IPS-15b (cell line): ENCODE results near the gene CLN3.
"Not testable (repeated sequence)": the region's sequence is repeated elsewhere in the genome, so short reads cannot be mapped to it uniquely, and the experiment has no call there.

ENCODE experiments used
- H3K27me3 ChIP-seq: one replicate; pipeline ENCODE4 v1.6.1; 2013; ENCODE audit warnings: low read length; ENCODE audit not compliant: control insufficient read depth, insufficient read depth
- H3K36me3 ChIP-seq: one replicate; pipeline ENCODE4 v1.6.1; 2013; ENCODE audit warnings: low read length; ENCODE audit not compliant: control insufficient read depth, insufficient read depth
- H3K4me1 ChIP-seq: one replicate; pipeline ENCODE4 v1.6.1; 2013; ENCODE audit warnings: mild to moderate bottlenecking, low read length; ENCODE audit not compliant: control insufficient read depth, insufficient read depth
- H3K4me3 ChIP-seq: one replicate; pipeline ENCODE4 v1.5.1; 2013; ENCODE audit warnings: low read depth, low read length
- H3K9ac ChIP-seq: one replicate; pipeline ENCODE4 v1.6.1; 2013; ENCODE audit warnings: low read depth, mild to moderate bottlenecking, low read length
- H3K9me3 ChIP-seq: one replicate; pipeline ENCODE4 v1.6.1; 2013; ENCODE audit warnings: mild to moderate bottlenecking, low read length; ENCODE audit not compliant: control insufficient read depth, insufficient read depth

CLN3 gene

DNA sequence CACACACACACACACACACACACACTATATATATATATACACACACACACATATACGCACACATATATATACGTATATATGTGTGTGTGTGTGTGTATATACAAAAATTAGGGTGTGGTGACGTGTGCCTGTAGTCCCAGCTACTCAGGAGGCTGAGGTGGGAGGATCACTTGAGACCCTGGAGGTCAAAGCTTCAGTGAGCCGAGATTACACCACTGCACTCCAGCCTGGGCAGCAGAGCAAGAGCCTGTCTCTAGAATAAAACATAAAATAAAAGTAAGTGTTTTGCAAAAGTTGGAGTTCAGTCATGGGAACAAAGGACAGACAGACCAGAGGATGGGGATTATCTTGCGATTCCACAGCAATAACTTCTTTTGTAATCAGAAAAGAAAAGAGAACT is 36.1 kb upstream of the CLN3 start:
- Histone ChIP-seq H3K9me3 (no peaks in the 10 kb centered on the region), H3K9ac (no peak overlapping the region), H3K4me3 (no peak overlapping the region), H3K4me1 (no peaks in the 10 kb centered on the region), H3K36me3 (no peaks in the 10 kb centered on the region), H3K27me3 (no peaks in the 10 kb centered on the region)

DNA sequence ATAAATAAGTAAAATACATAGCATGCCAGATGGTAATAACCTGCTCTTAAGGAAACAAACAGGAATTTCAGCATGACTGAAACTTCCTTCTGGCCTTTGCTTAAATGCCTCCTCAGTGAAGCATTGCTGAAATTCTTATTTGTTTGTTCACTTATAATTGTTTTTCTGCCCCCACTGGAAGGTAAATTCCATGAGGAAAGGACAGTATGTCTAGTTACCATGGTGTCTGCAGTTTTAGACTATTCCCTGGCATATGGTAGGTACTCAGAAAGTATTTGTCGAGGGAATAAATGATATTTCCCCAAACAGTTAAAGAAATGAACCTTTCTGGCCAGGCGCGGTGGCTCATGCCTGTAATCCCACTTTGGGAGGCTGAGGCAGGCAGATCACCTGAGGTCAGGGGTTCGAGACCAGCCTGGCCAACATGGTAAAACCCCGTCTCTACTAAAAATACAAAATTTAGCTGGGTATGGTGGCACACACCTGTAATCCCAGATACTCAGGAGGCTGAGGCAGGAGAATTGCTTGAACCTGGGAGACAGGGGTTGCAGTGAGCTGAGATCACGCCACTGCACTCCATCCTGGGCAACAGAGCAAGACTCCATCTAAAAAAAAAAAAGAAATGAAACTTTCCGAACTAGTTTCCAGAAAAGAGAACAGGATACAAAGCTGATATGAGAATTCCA is 35.4 kb upstream of the CLN3 start:
- H3K27me3 ChIP-seq, H3K4me3 ChIP-seq, H3K9me3 ChIP-seq, H3K36me3 ChIP-seq, H3K4me1 ChIP-seq, H3K9ac ChIP-seq: not testable (repeated sequence)

DNA sequence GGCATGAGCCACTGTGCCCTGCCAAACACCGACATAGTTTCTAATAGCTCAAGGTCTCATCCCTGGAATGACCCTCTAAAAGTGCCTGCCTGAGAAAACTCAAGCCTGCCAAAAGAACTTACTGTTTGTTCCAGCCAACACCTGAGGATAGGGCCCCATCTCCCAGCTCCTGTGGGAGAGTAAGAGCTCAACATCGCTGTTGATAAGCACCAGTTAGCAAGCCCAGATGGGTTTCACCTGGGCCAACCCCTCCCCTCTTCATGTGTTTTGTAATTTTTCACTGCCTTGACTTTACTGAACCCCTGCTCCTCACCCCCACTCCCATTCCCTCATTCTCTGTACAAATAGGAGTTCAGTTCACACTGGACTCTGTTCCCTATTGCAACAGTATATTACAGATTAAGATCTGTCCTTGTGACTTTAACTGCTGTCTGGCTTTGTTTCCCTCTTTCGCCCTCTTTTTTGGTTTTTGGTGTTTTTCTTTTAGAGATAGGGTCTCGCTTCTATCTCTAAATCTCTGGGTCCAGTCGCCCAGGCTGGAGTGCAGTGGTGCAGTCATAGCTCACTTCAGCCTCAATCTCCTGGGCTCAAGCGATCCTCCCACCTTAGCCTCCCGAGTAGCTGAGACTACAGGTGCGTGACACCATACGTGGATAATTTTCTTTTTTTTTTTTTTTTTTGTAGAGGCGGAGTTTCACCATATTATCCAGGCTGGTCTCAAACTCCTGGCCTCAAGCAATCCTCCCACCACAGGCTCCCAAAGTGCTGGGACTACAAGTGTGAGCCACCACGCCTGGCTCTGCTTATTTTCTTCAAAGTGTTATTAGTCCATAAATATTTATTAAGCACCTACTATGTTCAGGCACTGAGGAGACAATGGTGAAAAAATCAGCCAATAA is 34.6 kb upstream of the CLN3 start:
- Histone ChIP-seq H3K9me3 (no peaks in the 10 kb centered on the region), H3K4me3 (no peak overlapping the region), H3K9ac (no peak overlapping the region), H3K27me3 (no peaks in the 10 kb centered on the region), H3K36me3 (no peaks in the 10 kb centered on the region), H3K4me1 (no peaks in the 10 kb centered on the region)

DNA sequence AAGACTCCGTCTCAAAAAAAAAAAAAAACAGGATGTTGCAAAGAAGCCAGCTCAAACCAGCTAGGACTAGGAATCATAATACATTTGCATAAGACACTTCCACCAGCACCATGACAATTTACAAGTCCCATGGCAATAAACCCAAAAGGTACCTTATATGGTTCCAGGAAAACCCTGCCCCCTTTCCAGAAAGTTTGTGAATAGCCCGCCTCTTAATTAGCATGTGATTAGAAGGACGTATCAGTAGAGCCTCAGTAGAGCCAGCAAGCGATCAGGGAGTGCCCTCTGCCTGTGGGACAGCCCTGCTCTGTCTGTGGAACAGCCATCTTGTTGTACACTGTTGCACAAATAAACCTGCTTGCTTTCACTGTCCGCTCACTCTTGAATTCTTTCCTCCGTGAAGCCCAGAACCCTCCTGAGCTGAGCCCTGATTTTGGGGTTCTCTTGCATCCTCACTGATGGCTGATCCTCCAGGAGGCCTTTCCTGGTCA is 32.9 kb upstream of the CLN3 start:
- Histone ChIP-seq H3K9me3 (no peaks in the 10 kb centered on the region), H3K27me3 (no peaks in the 10 kb centered on the region), H3K36me3 (no peaks in the 10 kb centered on the region), H3K4me1 (no peaks in the 10 kb centered on the region), H3K9ac (no peak overlapping the region), H3K4me3 (no peak overlapping the region)

DNA sequence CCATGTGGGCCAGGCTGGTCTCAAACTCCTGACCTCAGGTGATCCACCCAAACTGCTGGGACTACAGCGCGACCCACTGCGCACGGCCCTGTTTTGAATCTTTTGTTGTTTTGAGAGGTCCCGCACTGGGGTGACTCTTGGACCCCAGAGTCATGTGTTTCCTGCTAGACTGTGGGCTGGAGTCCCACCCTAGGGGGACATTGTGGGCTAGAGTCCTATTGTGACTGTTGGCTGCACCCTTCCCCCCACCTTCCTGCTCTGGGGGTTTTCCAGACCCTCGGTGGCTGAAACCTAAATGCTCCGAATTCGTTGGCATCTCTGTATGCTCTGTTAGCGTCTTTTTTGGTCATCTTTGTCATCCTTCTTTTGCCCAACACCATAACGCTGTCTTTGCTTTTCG is 30.9 kb upstream of the CLN3 start:
- H3K27me3 ChIP-seq, result no peaks in the 10 kb centered on the region
- no peaks in the 10 kb centered on the region for H3K36me3 ChIP-seq
- no peaks in the 10 kb centered on the region for H3K4me1 ChIP-seq
- H3K4me3 ChIP-seq, result no peak overlapping the region
- H3K9ac ChIP-seq, result no peak overlapping the region
- H3K9me3 ChIP-seq, result no peaks in the 10 kb centered on the region

DNA sequence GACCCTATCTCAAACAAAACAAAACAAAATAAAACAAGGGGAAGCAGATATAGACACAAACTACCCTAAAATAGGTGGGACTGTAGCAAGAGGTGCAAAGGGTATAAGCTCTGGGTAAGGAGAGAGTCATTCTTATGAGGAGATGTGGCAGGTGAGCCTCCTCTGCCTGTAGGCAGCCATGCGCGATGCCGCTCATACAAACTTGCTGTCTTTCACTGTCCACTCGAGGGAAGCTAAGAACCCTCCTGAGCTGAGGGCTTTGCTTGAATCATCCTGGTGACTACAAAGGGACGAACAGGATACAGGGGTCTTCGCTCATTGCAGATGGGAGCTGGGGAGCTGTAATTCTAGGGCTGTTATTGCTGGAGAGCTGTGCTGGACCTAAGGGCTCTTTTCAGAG is 29.6 kb upstream of the CLN3 start:
- Histone ChIP-seq H3K9me3 (no peaks in the 10 kb centered on the region), H3K27me3 (no peaks in the 10 kb centered on the region), H3K4me1 (no peaks in the 10 kb centered on the region), H3K4me3 (no peak overlapping the region), H3K9ac (no peak overlapping the region), H3K36me3 (no peaks in the 10 kb centered on the region)

DNA sequence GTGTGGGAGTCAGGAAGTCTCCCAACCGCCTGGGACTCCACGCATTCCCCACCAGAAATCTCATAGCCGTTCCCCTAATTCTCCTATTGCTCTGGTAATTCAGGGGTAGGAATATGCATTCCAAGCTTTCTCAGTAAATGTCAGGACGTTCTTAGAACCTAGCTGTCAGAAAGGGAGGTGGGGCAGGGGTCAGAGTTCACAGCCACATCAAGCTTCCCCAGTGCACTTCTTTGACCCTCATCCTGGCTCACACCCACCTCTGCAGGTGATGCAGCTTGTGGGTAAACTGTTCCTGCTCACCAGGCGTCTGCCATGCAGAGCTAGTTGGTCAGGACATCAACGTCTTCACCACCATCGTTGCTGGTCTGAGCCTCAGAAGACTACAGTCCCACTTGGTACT is 28.8 kb upstream of the CLN3 start:
- Histone ChIP-seq H3K36me3 (no peaks in the 10 kb centered on the region), H3K27me3 (no peaks in the 10 kb centered on the region), H3K4me3 (no peak overlapping the region), H3K9ac (no peak overlapping the region), H3K9me3 (no peaks in the 10 kb centered on the region), H3K4me1 (no peaks in the 10 kb centered on the region)

DNA sequence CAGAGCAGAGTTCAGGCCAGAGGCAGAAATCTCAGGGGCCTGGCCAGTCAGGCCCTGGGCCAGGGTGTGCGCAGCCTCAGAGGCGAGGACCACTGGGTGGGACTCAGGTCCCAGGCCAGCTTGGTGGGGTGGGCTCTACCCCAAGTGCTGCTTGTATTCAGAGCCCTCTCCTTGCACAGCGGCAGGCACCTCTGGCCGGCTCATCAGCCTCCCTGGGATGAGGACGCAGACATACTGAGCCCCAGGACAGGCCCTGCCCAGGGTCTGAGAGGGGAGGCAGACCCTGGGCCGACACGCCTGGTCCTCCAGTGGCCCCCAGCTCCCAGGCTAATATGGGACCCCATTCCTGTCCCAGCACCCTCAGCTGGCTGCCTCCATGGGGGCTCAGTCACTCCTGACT is 22.4 kb upstream of the CLN3 start:
- H3K27me3 ChIP-seq, result no peaks in the 10 kb centered on the region
- no peaks in the 10 kb centered on the region for H3K4me1 ChIP-seq
- H3K9ac ChIP-seq, result no peak overlapping the region
- no peaks in the 10 kb centered on the region for H3K36me3 ChIP-seq
- no peak overlapping the region for H3K4me3 ChIP-seq
- H3K9me3 ChIP-seq, result no peaks in the 10 kb centered on the region

DNA sequence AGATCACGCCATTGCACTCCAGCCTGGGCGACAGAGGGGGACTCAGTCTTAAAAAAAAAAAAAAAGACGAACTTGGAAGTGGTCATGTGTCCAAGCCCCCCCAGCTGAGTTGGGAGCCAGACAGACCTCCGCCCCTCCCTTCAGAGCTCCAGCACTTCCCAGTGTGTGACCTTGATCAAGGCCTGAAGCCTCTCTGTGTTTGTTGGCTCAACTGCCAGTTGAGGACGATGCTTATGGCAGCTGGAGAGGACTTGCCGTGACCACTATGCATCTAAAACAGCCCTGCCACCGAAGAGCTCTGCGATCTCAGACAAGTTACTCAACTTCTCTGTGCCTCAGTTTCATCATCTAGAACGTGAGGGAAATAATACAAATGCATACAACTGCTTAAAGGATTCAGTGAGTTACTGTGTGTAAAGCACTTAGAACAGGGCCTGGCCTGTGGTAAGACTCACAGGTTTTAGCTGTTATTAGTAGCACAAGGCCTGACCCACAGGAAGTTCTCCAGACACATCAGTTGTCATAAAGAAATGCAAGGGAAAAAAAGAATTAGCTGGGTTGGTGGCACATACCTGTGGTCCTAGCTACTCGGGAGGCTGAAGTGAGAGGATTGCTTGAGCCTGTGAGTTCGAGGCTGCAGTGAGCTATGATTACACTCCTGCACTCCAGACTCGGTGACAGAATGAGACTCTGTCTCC is 21.8 kb upstream of the CLN3 start:
- H3K4me3 ChIP-seq, result no peak overlapping the region
- no peaks in the 10 kb centered on the region for H3K4me1 ChIP-seq
- H3K9ac ChIP-seq, result no peak overlapping the region
- H3K9me3 ChIP-seq, result no peaks in the 10 kb centered on the region
- no peaks in the 10 kb centered on the region for H3K36me3 ChIP-seq
- no peaks in the 10 kb centered on the region for H3K27me3 ChIP-seq

DNA sequence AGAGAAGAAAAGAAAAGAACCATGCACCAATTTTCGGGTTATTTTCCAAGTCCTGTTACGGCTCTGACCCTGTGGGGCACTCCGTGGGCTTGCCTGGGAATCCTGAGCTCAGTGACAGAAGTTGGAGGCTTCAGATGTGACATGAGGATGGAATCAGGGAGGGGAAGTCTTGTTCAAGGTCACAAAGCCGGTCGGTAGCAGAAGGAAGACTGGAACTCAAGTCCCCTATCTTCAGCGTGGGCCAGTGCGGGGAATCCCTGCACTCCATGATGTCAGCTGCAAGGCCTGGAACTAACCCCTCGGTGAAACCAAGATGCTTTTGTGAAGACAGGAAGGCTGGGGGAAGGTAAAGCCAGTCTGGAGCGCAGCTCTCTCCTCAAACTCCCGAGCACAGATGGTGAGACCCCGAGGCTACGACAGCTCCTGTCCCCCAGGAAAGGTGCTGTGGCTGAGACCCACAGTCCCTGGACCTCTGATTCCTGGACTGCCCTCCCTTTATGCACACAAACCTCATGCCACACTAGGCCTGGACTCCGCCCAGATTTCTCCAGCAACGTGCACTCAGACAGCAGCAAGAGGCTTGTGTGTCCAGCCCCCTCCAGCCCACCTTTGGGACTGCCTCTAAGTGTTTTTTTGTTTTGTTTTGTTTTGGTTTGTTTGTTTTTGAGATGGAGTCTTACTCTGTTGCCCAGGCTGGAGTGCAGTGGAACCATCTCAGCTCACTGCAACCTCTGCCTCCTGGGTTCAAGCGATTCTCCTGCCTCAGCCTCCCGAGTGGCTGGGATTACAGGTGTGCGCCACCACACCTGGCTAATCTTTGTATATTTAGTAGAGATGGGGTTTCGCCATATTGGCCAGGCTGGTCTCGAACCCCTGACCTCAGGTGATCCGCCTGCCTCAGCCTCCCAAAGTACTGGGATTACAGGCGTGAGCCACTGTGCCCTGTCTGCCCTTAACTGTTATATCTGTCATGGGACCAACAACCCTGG is 20.2 kb upstream of the CLN3 start:
- Histone ChIP-seq H3K9me3 (no peaks in the 10 kb centered on the region), H3K36me3 (no peaks in the 10 kb centered on the region), H3K9ac (no peak overlapping the region), H3K4me1 (no peaks in the 10 kb centered on the region), H3K4me3 (no peak overlapping the region), H3K27me3 (no peaks in the 10 kb centered on the region)

DNA sequence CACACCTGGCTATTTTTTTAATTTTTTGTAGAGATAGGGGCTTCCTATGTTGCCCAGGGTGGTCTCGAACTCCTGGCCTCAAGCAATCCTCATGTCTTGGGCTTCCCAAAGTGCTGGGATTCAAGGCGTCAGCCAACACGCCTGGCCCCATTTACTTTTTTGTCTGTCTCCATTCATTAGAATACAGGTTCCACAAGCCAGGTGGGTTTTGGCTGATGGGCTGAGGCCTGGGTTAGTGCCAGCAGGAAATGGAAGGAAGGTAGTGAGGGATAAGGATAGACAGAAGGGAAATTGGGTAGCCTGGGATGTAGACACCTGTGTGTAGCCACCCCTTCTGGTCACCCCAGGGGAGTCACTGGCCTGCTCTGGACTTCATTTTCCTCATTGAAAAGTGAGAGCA is 19.2 kb upstream of the CLN3 start:
- H3K9ac ChIP-seq, result no peak overlapping the region
- H3K9me3 ChIP-seq, result no peaks in the 10 kb centered on the region
- no peaks in the 10 kb centered on the region for H3K4me1 ChIP-seq
- no peaks in the 10 kb centered on the region for H3K36me3 ChIP-seq
- H3K27me3 ChIP-seq, result no peaks in the 10 kb centered on the region
- H3K4me3 ChIP-seq, result no peak overlapping the region
